KOPT-K1 (cell line): ENCODE results near the gene ISOC2.

ENCODE experiments used
- H3K27ac ChIP-seq: fragments of 200-600 bp; sonication (generic); 2 replicates; pipeline ENCODE4 v1.5.1; 2016; ENCODE audit warnings: antibody characterized with exemption, mild to moderate bottlenecking, low read depth, low read length; ENCODE audit not compliant: poor library complexity, severe bottlenecking
- H3K36me3 ChIP-seq: fragments of 200-600 bp; sonication (generic); 2 replicates; pipeline ENCODE4 v1.5.1; 2017; ENCODE audit warnings: antibody characterized with exemption, mild to moderate bottlenecking, low read length, moderate library complexity; ENCODE audit not compliant: insufficient read depth
- H3K9me3 ChIP-seq: fragments of 200-600 bp; sonication (generic); 2 replicates; pipeline ENCODE4 v1.5.1; 2017; ENCODE audit warnings: antibody characterized with exemption, low read length, mild to moderate bottlenecking; ENCODE audit not compliant: insufficient read depth, poor library complexity, severe bottlenecking

The ISOC2 gene

GRCh38 chr19:55406826-55407549 lies 54.5 kb downstream of the ISOC2 start:
- peak overlapping the region; percentile 95 for H3K27ac ChIP-seq
- no peaks in the 10 kb centered on the region for H3K9me3 ChIP-seq
- H3K36me3 ChIP-seq: peaks cover 48% of the 10 kb centered on the region

GRCh38 chr19:55406091-55406825 lies 55.2 kb downstream of the ISOC2 start:
- Histone ChIP-seq H3K9me3 (no peaks in the 10 kb centered on the region), H3K27ac (peak overlapping the region; percentile 95), H3K36me3 (peaks cover 55% of the 10 kb centered on the region)

- Histone ChIP-seq H3K9me3 (no peaks in the 10 kb centered on the region), H3K36me3 (peaks cover 61% of the 10 kb centered on the region), H3K27ac (peak overlapping the region; percentile 95)
Measured at GRCh38 chr19:55405638-55406037, 55.8 kb downstream of the ISOC2 start.
